BLaER1 (cell line): ENCODE results near the gene AGTRAP.

Source experiments
- H3K27ac ChIP-seq: shearing (Covaris generic); formaldehyde crosslinking; 2 replicates; pipeline ENCODE4 v1.8.1; 2022
- H3K27me3 ChIP-seq: shearing (Covaris generic); formaldehyde crosslinking; 2 replicates; pipeline ENCODE4 v1.8.1; 2022
- H3K36me3 ChIP-seq: shearing (Covaris generic); formaldehyde crosslinking; 2 replicates; pipeline ENCODE4 v1.8.1; 2022
- H3K4me1 ChIP-seq: shearing (Covaris generic); formaldehyde crosslinking; 2 replicates; pipeline ENCODE4 v1.8.1; 2022
- H3K4me2 ChIP-seq: shearing (Covaris generic); formaldehyde crosslinking; 2 replicates; pipeline ENCODE4 v1.8.1; 2022
- H3K4me3 ChIP-seq: shearing (Covaris generic); formaldehyde crosslinking; 2 replicates; pipeline ENCODE4 v1.8.1; 2022
- H3K9ac ChIP-seq: shearing (Covaris generic); formaldehyde crosslinking; 2 replicates; pipeline ENCODE4 v1.8.1; 2022
- H3K9me3 ChIP-seq: shearing (Covaris generic); formaldehyde crosslinking; 2 replicates; pipeline ENCODE4 v1.8.1; 2022
- H4K20me1 ChIP-seq: shearing (Covaris generic); formaldehyde crosslinking; 2 replicates; pipeline ENCODE4 v1.8.1; 2022
- Cebpa-rat ChIP-seq: shearing (Covaris generic); IDR thresholded peaks from 2 replicates; pipeline ENCODE4 v1.8.1; 2022

The AGTRAP gene

DNA sequence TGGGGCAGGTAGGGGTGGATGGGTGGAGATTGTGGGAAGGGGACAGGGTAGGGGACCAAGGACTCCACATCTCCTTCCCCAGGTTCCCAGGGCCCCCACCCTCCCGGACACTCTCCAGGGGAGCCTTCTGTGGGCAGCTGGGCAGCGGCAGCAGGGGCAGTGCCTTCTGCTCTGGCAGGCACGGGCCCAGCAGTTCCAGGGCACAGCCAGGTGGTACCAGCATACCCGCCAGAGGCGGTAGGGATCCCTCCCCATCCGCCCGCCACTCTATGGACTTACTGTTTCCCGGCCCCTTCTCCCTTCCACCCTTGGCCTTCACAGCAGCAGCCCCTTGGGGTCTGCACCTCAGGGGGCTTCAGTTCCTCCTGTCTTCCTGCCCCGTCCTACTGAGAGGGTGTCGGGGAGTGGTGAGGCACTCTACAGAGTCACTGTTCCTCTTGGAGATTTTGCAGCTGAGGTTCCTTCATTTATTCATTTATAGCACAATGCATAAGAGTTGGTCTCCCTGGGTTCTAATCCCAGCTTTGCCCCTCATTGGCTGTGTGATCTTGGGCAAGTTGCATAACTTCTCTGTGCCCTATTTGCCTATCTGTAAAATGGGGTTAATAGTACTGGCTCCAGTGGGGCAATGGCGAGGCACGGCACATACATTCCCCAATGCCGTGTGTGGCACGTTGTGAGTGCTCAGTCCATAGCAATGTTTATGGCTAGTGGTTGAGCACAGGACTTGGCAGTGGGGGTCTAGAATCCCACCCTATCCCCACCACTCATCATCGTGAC, 43.1 kb downstream of the AGTRAP start:
- Histone ChIP-seq H3K9ac (no peak overlapping the region), H3K4me2 (no peak overlapping the region)
- no peak for TF ChIP-seq Cebpa-rat

GRCh38 chr1:11779715-11780379, 43.9 kb downstream of the AGTRAP start:
- Histone ChIP-seq H3K36me3 (no peaks in the 10 kb centered on the region), H3K27ac (no peak overlapping the region), H3K4me1 (peaks cover 10% of the 10 kb centered on the region), H3K9ac (no peak overlapping the region), H3K9me3 (no peaks in the 10 kb centered on the region), H4K20me1 (no peaks in the 10 kb centered on the region), H3K4me3 (no peak overlapping the region), H3K4me2 (no peak overlapping the region), H3K27me3 (no peaks in the 10 kb centered on the region)
- no peak for TF ChIP-seq Cebpa-rat

More for the DNA sequence above, 43.1 kb downstream of the AGTRAP start:
- Histone ChIP-seq H3K4me1 (peaks cover 2% of the 10 kb centered on the region), H3K4me3 (no peak overlapping the region), H3K9me3 (no peaks in the 10 kb centered on the region), H3K27me3 (no peaks in the 10 kb centered on the region), H3K27ac (no peak overlapping the region), H3K36me3 (no peaks in the 10 kb centered on the region), H4K20me1 (no peaks in the 10 kb centered on the region)

DNA sequence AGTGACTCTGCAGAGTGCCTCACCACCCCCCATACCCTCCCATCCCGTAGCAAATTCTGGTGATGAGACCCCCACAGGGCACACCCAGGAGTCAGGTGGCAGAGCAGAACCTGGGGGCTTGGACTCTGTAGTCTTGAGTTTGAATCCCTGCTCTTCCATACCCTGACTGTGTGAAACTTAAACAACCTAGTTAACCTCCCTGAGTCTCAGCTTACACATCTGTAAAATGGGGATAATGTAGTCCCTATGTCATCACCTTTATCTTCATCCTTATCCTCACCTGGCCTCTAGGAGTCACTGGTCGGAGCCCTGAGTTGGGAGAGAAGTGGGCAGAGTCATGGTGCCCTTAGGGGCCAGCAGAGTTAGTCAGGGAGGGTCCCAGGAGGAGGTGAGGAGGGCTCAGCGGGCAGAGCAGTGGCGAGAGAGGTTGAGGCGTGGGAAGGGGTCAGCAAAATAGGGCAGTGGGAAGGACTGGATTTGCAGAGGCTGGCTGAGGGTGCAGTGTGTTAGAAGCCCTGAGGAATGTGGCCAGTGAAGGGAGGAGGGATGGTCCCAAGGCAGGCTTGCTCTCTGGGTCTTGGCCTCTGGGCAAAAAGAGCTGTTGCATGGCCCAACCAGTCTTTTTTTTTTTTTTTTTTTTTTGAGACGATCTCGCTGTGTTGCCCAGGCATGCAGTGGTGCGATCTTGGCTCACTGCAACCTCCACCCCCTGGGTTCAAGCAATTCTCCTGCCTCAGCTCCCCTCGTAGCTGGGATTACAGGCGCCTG, 44.6 kb downstream of the AGTRAP start:
- no peaks in the 10 kb centered on the region for H4K20me1 ChIP-seq
- H3K27ac ChIP-seq: no peak overlapping the region
- H3K36me3 ChIP-seq: no peaks in the 10 kb centered on the region
- H3K4me2 ChIP-seq: no peak overlapping the region
- no peak overlapping the region for H3K4me3 ChIP-seq
- no peak overlapping the region for H3K9ac ChIP-seq
- peaks cover 17% of the 10 kb centered on the region for H3K4me1 ChIP-seq
- TF ChIP-seq Cebpa-rat: no peak
- H3K9me3 ChIP-seq: no peaks in the 10 kb centered on the region
- H3K27me3 ChIP-seq: no peaks in the 10 kb centered on the region

GRCh38 chr1:11781297-11781696, 45.4 kb downstream of the AGTRAP start:
- peaks cover 24% of the 10 kb centered on the region for H3K4me1 ChIP-seq
- H3K27me3 ChIP-seq: no peaks in the 10 kb centered on the region
- H3K27ac ChIP-seq: no peak overlapping the region
- no peak overlapping the region for H3K4me3 ChIP-seq
- H3K4me2 ChIP-seq: no peak overlapping the region
- H4K20me1 ChIP-seq: no peaks in the 10 kb centered on the region
- H3K36me3 ChIP-seq: no peaks in the 10 kb centered on the region
- H3K9ac ChIP-seq: no peak overlapping the region
- no peak for TF ChIP-seq Cebpa-rat
- H3K9me3 ChIP-seq: no peaks in the 10 kb centered on the region

DNA sequence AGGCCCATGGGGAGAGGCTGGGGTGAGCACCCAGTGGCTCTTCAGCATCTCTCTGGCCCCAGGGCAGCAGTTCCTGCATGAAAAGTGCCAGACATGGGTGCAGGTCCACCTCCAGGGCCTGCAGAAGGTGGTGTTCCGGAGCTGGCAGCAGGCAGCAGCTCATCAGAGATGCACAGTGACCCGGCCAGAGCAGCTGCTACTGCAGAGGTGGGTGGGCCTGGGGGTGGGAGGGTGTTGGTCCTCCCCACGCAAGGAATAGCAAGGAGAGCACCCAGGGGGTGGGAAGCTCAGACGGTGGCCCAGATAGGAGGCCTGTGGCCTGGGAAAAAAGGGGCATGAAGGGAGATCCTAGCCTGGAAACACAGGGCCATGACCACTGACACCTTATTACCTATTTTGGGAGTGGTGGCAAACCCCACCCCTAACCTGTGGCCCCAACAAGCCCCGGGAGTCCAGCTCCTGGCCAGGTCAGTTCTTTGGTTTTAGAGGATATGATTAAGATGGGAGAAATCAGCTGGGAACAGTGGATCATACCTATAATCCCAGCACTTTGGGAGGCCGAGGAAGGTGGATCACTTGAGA, 46.3 kb downstream of the AGTRAP start:
- no peak for TF ChIP-seq Cebpa-rat
- Histone ChIP-seq H3K27ac (no peak overlapping the region), H4K20me1 (no peaks in the 10 kb centered on the region), H3K4me3 (no peak overlapping the region), H3K4me2 (no peak overlapping the region), H3K9me3 (no peaks in the 10 kb centered on the region), H3K9ac (no peak overlapping the region), H3K36me3 (no peaks in the 10 kb centered on the region), H3K4me1 (peaks cover 31% of the 10 kb centered on the region), H3K27me3 (no peaks in the 10 kb centered on the region)

DNA sequence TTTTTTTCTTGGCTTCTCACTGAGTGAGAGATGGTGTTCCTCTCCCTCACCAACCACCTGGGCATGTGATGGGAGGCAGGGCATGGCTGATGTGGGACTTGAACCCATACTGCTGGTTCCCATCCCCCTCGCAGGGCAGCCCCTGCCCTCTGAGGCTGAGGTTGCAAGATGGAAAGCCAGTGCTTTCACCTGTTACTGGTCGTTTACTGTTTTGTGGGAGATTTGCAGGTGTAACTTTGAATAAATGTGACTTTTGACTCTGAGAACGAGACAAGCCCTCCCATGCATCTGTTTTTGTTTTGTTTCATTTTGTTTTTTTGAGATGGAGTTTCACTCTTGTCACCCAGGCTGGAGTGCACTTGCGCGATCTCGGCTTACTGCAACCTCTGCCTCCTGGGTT, 47.6 kb downstream of the AGTRAP start:
- H3K9ac ChIP-seq: no peak overlapping the region

DNA sequence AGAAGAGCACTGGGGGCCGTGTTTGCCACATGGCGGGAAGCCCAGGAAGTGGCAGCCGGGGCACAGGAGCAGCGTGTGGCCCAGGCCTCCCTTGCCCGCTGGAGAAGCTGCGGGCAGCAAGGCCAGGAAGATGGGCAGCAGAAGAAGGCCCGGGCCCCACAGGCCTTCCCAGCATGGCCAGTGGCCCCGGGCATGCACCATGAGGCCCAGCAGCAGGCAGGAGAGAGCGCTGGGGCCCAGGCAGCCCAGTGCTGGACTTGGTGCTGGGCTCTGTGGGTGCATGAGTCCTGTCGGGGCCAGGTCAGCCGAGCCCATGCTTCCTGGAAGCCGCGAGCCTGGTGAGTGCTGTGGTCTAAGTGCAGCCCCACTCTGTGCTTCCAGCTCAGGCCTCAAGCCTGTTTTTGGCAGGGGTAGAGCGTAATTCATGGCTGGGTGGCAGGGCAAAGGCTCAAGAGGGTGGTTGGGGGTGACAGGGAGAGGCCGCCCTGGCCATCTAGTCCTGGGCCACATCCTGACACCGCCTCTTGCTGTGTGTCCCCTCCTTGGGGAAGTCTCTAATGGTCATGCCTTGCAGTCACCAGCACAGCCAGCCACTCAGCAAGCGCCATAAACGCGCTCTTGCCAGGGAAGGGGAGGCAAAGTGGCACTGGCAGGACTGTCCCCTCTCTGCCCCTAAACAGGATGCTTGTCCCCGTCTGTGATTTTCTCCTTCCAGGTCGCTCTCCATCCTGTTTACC, 48.5 kb downstream of the AGTRAP start:
- TF ChIP-seq Cebpa-rat: no peak
- no peak overlapping the region for H3K4me3 ChIP-seq
- no peaks in the 10 kb centered on the region for H3K9me3 ChIP-seq
- peaks cover 4% of the 10 kb centered on the region; the same call in 1 of the 2 replicates for H3K36me3 ChIP-seq
- H3K4me2 ChIP-seq: peak overlapping the region; percentile 65
- H3K9ac ChIP-seq: no peak overlapping the region
- H3K27ac ChIP-seq: peak overlapping the region; percentile 46; the same call in 1 of the 2 replicates
- no peaks in the 10 kb centered on the region for H4K20me1 ChIP-seq
- no peaks in the 10 kb centered on the region for H3K27me3 ChIP-seq
- peaks cover 39% of the 10 kb centered on the region for H3K4me1 ChIP-seq

More for the DNA sequence above, 47.6 kb downstream of the AGTRAP start:
- Histone ChIP-seq H3K27me3 (no peaks in the 10 kb centered on the region), H3K9me3 (no peaks in the 10 kb centered on the region), H3K4me2 (no peak overlapping the region), H3K4me3 (no peak overlapping the region), H4K20me1 (no peaks in the 10 kb centered on the region), H3K27ac (no peak overlapping the region), H3K4me1 (peaks cover 31% of the 10 kb centered on the region), H3K36me3 (peaks cover 4% of the 10 kb centered on the region; the same call in 1 of the 2 replicates)
- TF ChIP-seq Cebpa-rat: no peak

DNA sequence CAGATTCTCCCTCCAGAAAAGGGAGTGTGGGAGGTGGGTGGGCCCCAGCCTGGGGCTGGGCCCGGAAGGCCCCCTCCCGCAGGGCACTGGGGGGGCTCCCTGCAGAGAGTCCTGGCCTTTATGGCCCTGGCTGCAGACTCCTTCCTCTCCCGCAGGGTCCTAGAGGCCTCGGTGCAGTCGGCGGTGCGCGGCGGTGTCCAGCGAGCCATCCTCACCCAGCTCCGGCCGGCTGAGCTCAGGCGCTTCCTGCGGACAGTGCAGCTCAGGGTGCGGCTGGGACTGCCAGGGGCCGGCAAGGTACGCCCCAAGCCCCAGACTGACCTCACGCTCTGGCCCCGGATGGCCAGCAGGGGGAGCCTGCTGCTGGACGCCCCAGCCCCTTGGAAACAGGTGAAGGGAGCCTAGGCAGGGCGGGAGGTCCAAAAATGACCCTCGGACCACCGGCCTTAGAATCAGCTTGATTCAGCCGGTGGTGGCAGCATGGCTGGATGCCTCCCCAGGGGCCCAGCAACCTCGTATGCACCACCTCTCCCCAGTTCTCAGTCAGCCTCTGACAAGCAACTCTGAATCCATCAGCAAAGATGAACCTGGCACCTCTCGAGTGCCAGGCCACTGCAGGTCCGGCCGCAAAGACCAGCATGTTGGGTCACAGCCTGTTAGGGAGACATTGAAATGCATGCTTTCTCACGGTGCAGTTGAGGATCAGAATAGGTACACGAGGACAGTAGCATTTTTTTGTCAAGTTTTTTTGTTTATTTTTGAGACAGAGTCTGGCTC, 49.2 kb downstream of the AGTRAP start:
- Histone ChIP-seq H3K4me3 (no peak overlapping the region), H3K9ac (no peak overlapping the region)

More for the DNA sequence above, 49.2 kb downstream of the AGTRAP start:
- H3K27ac ChIP-seq: peak overlapping the region; percentile 46; the same call in 1 of the 2 replicates
- H3K9me3 ChIP-seq: no peaks in the 10 kb centered on the region
- H3K4me2 ChIP-seq: peak overlapping the region; percentile 65
- H3K36me3 ChIP-seq: peaks cover 9% of the 10 kb centered on the region; the same call in 1 of the 2 replicates
- H3K4me1 ChIP-seq: peaks cover 46% of the 10 kb centered on the region
- no peak for TF ChIP-seq Cebpa-rat
- no peaks in the 10 kb centered on the region for H4K20me1 ChIP-seq
- H3K27me3 ChIP-seq: no peaks in the 10 kb centered on the region
